ENCODE measurements around the gene RERE. TPM values are rescaled to one million over a fixed set of nuclear protein-coding genes. Genes with fewer than 3 reads are reported as not detected.

RERE gene
- total RNA-seq, 1 donor from 2014 or later, result 124 TPM

DNA sequence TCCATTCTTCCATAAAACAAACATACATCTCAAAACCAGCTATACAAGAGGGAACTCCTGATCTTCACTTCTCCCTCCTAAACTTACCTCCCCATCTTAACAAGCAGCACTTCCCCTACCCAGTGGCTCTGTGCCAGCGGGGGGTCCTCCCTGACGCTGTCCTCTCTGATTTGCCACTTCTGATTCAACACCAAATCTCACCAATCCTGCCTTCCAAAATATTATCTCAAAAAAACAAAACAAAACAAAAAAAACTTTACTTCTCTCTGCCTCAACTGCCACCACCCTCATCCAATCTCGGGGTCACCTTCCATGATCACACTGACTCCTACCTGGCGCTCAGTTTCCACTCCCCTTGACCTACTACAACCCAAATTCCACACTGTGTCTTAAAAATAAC lies 426.7 kb downstream of the RERE start:
- Mint-ChIP-seq H3K36me3 (ENCODE audit: low read depth, unreplicated experiment) (peaks cover 8% of the 10 kb centered on the region), H3K4me1 (ENCODE audit: low read depth, unreplicated experiment) (peaks cover 39% of the 10 kb centered on the region), H3K9me3 (ENCODE audit: unreplicated experiment) (no peaks in the 10 kb centered on the region), H3K4me3 (ENCODE audit: unreplicated experiment) (no peak overlapping the region), H3K27ac (ENCODE audit: unreplicated experiment) (no peak overlapping the region), H3K27me3 (ENCODE audit: low read depth, unreplicated experiment) (no peaks in the 10 kb centered on the region)
- FAIRE-seq, result no peak
- Histone ChIP-seq H3K36me3 (ENCODE audit: insufficient read depth, low read length) (peaks cover 3% of the 10 kb centered on the region), H2AFZ (ENCODE audit: low read depth, low read length) (no peak overlapping the region), H3K27me3 (ENCODE audit: insufficient read depth, low read length) (no peaks in the 10 kb centered on the region), H3K79me2 (ENCODE audit: insufficient read depth, low read length) (peaks cover 74% of the 10 kb centered on the region), H3K9me3 (ENCODE audit: insufficient read depth, low read depth, low read length) (no peaks in the 10 kb centered on the region), H3K4me3 (ENCODE audit: insufficient read depth, low read depth, low read length) (no peak overlapping the region), H3K9ac (ENCODE audit: low read length) (no peak overlapping the region), H3K4me2 (ENCODE audit: low read length) (no peak overlapping the region), H3K27ac (ENCODE audit: low read depth, low read length) (no peak overlapping the region), H3K4me1 (ENCODE audit: insufficient read depth, low read length) (peaks cover 14% of the 10 kb centered on the region), H4K20me1 (ENCODE audit: insufficient read depth, low read length) (peaks cover 24% of the 10 kb centered on the region)
- no peak for DNase-seq (ENCODE audit: low read depth)
- TF ChIP-seq, protein P1, sequence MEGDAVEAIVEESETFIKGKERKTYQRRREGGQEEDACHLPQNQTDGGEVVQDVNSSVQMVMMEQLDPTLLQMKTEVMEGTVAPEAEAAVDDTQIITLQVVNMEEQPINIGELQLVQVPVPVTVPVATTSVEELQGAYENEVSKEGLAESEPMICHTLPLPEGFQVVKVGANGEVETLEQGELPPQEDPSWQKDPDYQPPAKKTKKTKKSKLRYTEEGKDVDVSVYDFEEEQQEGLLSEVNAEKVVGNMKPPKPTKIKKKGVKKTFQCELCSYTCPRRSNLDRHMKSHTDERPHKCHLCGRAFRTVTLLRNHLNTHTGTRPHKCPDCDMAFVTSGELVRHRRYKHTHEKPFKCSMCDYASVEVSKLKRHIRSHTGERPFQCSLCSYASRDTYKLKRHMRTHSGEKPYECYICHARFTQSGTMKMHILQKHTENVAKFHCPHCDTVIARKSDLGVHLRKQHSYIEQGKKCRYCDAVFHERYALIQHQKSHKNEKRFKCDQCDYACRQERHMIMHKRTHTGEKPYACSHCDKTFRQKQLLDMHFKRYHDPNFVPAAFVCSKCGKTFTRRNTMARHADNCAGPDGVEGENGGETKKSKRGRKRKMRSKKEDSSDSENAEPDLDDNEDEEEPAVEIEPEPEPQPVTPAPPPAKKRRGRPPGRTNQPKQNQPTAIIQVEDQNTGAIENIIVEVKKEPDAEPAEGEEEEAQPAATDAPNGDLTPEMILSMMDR (IDR thresholded peaks at IDR 0.05; ENCODE audit: insufficient read depth, low read depth, low read length), result no peak
- TF ChIP-seq EZH2 (IDR thresholded peaks at IDR 0.05; ENCODE audit: insufficient read depth, low read length), result no peak

DNA sequence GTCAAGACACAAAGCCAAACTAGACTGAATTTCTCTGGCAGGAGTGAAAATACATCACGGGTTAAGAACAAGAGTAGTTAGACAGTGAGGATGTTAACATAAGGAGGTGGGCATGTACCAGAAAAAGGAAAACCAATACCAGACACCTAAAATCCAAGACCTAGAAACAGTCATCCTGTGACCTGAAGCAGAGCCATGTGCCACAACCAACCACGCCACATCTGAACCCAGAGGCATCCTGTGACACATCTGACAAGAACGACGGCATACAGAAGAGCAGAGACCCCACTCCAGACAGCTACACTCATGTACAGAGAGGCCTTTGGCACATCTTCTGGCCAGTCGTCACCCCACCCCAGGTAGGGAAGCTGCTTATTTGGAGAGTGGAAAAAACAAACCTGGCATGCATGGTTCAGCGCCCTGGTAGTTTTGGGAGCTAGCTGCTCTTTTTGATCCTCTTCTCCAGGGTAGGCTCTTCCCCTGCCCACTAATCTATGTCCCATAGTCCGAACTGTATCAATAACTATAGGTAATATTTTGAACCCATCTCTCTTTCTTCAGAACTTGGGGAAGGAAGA lies 427.4 kb downstream of the RERE start:
- Histone ChIP-seq H3K9ac (ENCODE audit: low read length) (no peak overlapping the region), H3K79me2 (ENCODE audit: insufficient read depth, low read length) (peaks cover 79% of the 10 kb centered on the region), H4K20me1 (ENCODE audit: insufficient read depth, low read length) (peaks cover 28% of the 10 kb centered on the region), H3K4me1 (ENCODE audit: insufficient read depth, low read length) (peaks cover 9% of the 10 kb centered on the region), H3K36me3 (ENCODE audit: insufficient read depth, low read length) (peaks cover 3% of the 10 kb centered on the region), H3K4me3 (ENCODE audit: insufficient read depth, low read depth, low read length) (no peak overlapping the region), H3K9me3 (ENCODE audit: insufficient read depth, low read depth, low read length) (no peaks in the 10 kb centered on the region), H3K27me3 (ENCODE audit: insufficient read depth, low read length) (no peaks in the 10 kb centered on the region), H3K4me2 (ENCODE audit: low read length) (no peak overlapping the region), H2AFZ (ENCODE audit: low read depth, low read length) (no peak overlapping the region), H3K27ac (ENCODE audit: low read depth, low read length) (no peak overlapping the region)
- Mint-ChIP-seq H3K27ac (ENCODE audit: unreplicated experiment) (no peak overlapping the region), H3K36me3 (ENCODE audit: low read depth, unreplicated experiment) (peaks cover 8% of the 10 kb centered on the region), H3K4me3 (ENCODE audit: unreplicated experiment) (no peak overlapping the region), H3K4me1 (ENCODE audit: low read depth, unreplicated experiment) (peaks cover 35% of the 10 kb centered on the region), H3K27me3 (ENCODE audit: low read depth, unreplicated experiment) (no peaks in the 10 kb centered on the region), H3K9me3 (ENCODE audit: unreplicated experiment) (no peaks in the 10 kb centered on the region)
- DNase-seq (ENCODE audit: low read depth) (no peak), FAIRE-seq (no peak)
- TF ChIP-seq, protein P1 (IDR thresholded peaks at IDR 0.05; ENCODE audit: insufficient read depth, low read depth, low read length), result no peak
- TF ChIP-seq EZH2 (IDR thresholded peaks at IDR 0.05; ENCODE audit: insufficient read depth, low read length), result no peak
